HG02943 (cell line): ENCODE measurements around the gene NOP16.

Source experiments
- ATAC-seq: cut with Tn5 transposase; IDR thresholded peaks from one replicate; pipeline ENCODE4 v1.9.1; 2021; ENCODE audit warnings: mild to moderate bottlenecking, low read depth, moderate library complexity; ENCODE audit not compliant: unreplicated experiment

Gene NOP16

DNA sequence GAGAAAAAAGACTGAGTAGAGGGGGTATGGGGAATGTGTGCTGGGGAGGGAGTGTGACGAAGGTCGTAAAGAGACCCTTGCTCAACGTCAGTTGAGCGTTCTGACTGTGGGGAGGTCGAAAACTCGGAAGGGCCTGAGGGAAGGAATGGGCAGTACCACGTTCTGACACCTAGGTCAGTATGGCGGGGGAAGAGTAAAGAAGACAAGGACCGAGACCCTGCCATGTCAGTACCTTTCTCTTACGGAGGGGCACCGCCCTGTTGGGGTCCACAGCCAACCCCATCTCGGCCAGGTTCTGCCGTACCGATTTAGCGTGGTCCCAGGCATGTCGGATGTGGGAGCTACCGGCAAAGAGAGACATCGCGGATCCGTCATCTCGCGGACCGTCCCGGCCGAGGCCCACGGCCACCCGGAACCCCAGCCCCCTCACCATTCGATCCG is 375 bp downstream of the NOP16 start:
- ATAC-seq = no peak

DNA sequence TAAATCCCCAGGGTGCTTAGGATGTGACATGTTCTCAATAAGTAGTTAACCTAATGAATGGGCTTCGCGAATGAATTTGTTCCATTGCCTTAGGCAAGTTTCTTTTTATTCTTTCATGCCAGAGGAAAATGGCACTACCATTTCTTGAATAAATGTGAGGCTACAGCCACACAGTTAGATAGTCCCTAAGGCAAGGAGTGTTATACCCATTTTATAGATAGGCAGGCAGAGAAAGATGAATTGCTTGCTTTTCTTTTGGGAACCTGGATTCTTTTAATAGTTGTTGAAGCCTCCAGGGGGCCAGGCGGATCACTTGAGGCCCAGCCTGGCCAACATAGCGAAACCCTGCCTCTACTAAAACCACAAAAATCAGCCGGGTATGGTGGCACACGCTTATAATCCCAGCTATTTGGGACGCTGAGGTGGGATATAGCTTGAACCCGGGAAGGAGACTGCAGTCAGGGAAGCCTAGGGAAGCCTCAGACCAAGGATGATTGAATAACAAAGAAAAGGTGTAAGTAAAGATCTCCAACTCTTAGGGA is 943 bp downstream of the NOP16 start:
- ATAC-seq = no peak

DNA sequence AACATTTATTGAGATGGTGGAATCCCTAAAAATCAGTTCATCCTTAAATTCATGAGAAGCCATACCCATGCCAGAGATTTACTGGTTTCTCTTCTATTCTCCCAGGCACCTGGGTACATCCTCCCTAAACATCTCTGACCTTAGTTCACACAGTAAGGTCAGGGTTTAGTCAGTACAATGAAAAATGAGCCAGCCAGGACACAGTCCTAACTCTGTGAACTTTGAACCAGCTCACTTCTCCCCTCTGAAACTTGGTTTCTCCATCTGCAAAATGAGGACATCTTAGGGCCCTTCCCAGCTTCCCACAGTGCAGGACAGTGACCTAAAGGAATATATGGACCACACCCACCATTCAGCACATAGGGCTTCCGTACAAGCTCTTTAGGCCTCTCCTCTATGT is 1.9 kb downstream of the NOP16 start:
- no peak for ATAC-seq

DNA sequence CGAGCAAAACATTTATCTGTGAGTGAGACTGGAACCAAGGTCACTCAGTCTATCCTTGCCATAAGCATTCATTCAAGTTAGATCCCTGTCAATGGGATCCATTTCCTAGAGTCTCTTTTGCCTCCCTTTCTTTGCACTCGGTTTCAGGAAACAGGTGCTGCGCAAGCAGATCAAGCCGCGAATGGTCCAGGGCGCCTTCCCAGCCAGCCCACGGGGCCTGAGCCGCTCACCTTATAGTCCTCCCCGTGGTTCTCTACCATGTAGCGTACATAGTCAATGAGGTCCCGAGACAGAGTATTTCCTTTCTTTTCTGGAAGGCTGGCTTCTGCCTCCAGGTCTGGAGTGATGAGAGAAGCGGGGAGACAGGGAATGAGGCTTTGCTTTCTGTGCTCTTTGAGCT is 3.4 kb downstream of the NOP16 start:
- ATAC-seq = no peak

DNA sequence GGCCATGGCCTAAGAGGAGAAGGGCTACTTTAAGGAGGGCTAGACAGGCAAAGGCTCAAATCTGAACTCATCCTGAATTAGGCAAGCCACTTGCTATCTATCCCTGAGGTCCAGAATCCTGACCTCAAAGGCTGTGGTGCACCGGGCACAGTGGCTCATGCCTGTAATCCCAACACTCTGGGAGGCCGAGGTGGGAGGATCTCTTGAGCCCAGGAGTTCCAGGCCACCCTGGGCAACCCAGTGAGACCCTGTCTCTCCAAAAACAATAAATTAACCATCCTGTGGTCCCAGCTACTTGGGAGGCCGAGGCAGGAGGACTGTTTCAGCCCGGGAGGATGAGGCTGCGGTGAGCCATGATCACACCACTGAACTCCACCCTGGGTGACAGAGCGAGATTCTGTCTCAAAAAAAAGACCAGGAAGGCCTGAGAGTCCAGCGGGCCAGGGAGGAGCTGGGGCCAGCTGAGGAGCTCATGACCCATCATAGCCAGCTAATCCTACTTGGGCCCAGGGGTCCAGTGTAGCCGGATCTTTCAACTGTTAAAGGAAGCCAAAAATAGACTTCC is 4.0 kb downstream of the NOP16 start:
- ATAC-seq = no peak

DNA sequence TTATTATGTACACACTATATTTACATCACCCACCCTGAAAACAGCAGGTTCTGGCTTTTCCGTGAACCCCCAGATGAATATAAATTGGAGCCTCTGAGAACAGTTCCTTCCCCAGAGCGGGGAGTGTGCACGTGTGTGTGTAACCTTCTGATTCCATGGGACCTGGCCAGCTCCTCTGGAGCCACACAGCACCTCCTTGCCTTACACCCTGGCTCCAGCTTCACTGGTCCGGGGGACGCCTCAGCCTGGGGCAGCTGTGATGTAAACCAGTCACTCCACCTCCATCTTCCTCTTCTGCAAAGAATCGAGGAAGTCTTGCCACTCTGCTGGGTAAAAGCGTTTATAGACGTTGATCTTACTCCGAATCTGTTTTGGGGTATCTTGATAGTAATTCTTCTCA is 4.4 kb downstream of the NOP16 start:
- no peak for ATAC-seq

DNA sequence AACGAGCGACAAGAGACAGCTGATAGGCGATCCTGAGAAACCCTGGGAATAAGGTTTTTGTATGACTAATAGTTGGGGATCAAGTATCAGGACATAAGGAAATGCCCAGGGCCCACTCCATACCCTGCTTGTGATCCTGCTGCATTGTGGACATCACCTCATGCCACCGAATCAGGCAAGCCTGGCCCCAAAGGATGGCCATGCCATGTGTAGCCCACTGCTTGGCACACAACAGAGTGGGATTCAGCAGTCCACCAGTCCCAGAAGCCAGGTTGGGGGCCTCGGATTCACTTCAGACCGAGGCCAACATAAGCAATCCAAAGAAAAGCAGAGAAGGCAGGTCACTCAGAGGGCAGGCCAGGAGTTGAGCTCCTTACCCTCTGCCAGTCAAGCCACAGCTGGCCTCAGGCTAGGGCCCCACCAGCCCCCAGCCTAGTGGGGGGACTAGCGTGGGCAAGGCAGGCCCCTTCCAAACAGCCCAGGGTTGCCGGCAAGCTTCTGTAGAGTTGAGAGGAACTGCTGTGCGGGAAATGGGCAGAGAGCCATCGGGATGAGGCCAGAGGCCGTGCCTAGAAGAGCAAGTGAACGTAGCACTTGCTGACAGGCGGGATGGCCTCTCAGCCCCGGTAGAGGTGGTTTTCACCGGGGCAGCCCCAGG is 5.0 kb downstream of the NOP16 start:
- no peak for ATAC-seq

DNA sequence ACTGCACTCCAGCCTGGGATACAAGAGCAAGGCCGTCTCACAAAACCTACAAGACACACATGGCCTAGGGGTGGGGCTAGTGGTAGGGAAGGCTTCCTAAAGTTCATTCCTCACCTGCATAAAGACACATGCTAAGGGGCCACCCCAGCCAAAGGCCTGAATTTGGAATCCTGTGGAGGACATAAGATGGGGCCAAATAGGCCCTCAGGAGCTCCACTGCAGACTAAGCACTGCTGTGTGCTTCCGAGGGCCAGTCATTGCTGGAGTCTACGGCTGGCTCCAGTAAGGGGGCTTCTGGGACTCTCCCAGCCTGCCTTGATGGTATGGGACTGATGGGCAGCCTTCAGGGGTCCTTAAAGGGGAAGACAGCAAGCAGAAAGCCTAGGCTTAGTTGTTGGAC is 5.7 kb downstream of the NOP16 start:
- no peak for ATAC-seq

DNA sequence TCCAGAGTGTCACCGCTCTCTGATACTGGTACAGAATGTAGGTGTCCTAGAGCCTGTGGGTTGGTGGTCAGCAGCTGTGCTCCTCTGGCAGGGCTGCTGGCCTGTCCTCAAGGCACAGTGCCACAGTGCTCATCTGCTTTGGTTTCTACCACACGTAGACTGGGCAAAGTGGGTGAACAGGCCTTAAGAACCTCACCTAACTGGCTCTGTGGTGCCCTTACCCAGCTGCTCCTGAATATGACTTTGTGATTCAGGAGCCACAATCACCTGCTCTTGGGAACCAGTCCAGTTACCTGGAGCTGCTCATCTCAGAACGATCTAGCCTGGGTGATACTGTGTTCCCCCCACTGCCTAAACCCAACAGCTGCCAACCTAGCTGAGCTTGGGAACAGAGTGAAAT is 6.4 kb downstream of the NOP16 start:
- no peak for ATAC-seq

DNA sequence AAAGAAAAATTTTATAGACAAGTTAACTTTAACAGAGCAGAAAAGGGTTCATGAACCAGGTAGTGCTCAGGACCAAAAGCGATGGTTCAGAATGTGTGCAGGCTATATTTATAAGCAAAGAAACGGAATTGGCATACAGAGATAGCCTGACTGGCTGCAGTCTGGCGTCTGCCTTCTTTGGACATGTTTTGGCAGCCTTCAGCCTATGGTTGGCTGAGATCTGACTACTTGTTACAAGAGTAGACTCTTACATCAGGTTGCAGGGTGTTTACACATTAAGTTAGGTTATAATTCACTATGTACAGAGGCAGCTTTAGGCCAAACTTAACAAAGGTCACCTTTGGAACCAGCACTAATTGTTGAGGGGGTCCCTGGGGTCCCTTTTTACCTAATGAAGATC is 7.0 kb downstream of the NOP16 start:
- no peak for ATAC-seq

DNA sequence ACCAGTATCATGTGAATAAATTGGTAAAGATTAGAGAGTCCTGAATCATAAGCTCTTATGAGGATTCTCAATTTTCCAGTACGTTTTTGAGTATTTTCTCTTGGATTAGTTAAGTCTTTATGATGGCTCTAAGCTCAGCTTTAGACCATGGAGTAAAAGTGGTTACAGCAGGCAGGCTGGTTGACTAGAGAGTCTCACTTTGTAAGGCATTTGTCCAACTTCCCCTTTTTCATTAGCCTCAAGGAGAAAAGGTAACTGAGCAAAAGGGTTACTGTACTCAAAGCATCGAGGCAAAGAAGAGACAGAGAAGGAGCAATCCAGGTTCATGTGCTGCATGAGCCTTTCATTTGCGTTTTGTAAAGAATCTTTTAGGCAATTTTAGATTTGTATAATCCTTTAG is 8.5 kb downstream of the NOP16 start:
- no peak for ATAC-seq

DNA sequence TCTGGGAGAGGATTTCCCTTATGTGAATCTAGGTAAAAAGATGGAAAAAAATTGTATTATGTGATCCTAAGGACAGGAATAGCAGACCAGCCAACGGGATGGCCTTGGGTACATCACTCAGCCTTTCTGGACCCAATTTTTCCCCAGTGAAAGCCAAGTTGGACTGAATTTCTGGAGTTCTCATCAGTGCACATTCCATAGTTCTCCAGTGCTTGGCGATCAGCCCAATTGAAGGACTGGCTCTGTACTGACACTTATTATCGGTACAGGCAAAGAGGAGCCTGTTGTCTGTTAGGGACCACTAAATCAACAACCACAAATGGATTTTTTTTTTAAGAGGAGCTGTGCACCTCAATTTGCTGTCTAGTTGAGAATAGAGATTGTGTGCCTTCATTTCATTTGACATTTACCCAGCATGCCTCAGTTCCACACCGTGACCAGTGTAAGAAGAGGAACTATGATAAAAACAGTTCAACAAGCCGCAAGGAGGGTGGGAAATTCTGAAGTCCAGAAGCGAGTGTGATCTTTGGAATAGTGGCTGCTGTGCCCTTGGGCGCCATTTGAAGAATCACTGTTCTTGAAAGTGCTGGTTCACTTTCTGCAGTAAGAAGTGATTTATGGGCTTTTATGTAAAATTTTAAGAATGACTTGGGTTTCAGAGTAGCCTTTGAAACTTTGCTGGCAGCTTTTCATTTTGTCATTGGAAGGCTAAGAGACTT is 15.1 kb downstream of the NOP16 start:
- no peak for ATAC-seq

DNA sequence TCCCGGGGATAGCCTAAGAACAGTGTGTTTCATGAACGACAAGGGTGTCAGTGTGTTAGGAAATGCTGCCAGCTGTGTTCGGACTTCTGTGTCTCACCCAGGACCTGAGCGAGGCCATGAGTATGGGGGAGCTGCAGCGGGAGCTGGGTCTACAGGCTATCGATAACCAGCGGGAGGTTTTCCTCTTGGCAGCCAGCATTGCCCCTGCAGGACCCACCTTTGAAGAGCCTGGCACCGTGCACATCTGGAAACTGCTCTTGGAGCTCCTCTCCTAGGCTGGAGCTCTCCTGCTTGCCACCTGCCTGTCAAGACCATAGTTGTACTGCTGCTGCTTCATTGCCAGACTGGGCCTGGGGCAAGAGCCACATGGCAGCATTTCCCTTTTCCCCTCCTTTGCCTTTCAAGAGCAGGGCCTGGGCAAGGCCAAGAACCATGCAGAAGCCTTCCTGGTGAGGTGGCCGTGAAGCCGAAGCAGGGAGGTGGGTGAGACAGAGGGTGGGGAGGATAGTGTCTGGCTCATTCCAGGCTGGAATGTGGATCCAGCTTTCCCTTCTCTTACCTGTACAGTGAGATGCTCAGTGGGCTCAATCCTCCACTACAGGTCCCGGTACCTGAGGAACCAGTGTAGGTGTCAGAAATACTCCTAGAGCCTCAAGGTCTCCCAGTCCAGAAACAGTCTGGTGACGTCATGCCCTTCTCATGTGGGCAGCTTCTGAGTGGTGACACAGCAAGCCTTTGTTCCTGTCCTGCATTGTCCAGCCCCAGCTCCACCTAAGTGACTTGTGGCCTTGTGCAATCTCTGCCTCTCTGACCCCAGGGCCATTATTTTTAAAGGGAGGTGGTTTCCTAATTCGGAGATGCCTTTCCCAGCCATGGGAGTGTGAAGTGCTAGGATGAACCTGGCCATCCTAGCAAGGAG is 16.5 kb downstream of the NOP16 start:
- no peak for ATAC-seq

DNA sequence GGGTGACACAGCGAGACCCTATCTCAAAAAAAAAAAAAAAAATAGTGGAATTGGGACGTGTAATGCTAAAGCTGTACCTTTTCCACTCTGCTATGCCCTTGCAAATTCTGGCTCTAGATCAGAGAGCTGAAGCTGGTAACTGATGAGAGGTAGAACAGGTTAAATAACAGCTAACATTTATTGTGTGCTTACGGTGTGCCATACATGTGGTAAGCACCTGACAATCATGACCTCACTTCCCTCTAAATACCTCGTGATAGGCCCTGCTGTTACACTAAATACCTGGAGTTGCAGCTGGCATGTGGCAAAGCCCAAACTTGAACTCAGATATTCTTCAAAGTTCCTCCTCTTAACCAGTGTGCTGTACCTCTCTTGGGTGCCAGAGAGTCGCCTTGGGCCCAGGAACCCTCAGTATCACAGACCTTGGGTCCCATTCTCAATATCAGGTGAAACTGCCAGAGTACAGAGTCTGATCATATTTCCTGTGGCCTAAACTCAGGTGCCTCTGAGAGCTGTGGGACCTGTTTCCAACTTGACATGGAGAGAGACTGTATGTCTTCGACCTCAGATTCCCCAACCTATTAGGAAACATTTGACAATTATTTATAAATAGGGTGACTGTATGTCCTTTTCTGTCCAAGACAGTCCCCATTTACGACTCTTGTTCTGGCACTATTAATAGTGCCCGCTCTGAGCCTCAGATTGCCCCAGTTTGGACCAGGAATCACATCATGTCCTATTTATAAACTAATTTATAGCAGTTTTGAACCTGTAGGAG is 18.3 kb downstream of the NOP16 start:
- no peak for ATAC-seq

DNA sequence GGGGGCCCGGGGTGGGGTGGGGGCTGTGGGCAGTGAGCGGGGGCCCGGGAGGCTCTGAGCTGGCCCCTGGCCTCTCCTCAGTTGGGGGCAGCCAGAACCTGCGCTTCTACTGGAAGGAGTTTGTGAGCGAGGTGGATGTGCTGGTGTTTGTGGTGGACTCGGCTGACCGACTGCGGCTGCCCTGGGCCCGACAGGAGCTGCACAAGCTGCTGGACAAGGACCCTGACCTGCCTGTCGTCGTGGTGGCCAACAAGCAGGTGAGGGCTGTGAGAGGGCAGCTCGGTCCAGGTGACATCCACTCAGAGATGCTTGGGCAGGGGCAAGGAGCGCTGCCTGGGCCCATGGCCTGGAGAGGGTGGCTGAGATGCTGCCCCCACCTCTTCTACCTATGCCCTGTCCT is 19.7 kb downstream of the NOP16 start:
- no peak for ATAC-seq

DNA sequence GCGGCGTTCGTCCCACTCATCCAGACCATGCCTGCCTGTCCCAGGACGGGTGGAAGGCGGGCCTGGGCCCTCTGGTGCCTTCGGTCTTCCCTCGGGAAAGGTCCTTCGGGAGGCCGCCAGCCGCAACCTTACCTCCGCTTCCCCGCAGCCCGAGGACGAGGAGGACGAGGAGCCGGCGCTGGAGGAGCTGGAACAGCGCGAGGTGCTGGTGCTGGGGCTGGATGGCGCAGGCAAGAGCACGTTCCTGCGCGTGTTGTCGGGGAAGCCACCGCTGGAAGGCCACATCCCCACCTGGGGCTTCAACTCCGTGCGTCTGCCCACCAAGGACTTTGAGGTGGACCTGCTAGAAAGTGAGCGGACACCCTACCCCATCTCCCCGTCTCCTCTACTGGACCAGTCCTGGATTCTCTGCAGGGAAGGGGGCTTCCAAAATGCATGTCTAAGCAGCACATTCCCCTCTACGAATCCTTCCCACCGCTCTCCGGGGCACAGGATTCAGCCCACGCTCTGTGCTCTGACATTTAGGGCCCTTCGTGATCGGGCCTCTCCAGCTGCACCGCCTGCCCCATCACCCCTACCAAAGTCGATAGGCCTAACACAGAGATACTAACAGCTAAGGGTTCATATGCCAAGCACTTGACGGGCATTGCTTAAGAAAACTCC is 22.0 kb downstream of the NOP16 start:
- no peak for ATAC-seq

DNA sequence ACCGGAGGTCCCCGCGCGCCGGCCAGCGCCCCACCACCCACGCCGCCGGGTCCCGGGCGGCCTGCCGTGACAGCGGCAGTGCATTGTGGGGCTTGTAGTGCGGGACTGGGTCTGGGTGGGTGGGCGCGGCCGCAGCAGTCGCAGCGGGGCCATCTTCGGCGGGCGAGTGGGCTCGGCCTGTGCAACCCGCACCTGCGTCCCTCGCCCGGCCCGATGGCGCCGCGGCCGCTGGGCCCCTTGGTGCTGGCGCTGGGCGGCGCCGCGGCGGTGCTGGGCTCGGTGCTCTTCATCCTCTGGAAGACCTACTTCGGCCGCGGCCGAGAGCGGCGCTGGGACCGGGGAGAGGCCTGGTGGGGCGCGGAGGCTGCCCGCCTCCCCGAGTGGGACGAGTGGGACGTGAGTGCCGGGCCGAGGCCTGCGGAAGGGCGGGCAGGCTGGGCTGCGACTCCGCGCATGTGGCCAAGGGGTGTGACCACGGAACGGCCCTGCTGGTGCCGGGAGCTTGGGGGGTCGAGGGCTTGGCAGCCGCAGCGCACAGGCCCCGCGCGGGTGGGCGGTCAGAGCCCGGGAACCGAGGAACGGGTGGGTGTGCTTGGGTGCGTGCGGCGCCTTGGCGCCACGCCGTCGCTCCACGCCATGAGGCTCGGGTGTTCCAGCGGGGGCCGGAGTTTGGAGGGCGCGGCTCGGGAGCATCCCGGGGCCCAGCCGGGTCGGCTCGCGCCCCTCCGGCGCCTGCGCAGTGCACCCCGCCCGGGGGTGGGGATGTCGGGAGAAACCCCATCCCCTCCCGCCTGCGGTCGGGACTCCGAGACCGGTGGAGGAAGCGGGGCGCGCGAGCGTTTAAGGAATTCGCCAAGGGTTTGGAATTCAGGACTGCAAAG is 22.8 kb downstream of the NOP16 start, which contains the start of gene ARL10:
TSS of gene ARL10 (plus strand) at position 137 of the 881 bp plus-strand sequence. CDS start at position 214, 77 bp downstream.
- no peak for ATAC-seq

DNA sequence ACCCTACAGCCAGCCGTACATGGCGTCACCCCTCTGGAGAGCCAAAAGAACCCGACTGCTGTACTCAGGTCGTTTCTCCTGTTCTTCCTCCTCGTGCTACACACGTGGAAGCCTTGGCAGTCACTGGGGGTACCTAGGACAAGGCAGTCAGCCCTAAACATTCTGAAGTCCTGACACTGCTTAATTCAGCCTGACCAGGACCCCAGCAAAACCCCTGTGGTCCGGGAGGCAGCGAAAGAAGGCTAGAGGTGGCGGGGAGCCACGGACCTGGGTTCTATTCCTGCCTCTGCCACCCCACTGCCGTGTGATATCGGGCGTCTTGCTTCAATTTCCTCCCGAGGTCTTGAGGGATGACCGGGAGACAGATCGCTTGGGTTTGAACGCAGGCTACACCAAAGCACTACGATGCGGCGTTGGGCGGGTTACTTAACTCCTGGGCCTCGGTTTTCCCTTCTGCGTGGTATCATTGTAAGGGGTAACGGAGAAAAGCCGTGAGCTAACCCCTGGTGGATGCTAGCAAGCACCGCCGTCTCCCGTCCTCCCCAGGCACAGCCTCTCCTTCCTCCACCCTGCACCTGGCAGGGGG is 23.5 kb downstream of the NOP16 start:
- no peak for ATAC-seq
